Panc1 (cell line): ENCODE data around the gene SHANK2. TPM values are rescaled to one million over a fixed set of nuclear protein-coding genes. Genes with fewer than 3 reads are reported as not detected.

Experiments
- ATAC-seq: fragments of 200-7000 bp; cut with Tn5 transposase; 2 replicates; pipeline ENCODE4 v1.9.1; 2020; ENCODE audit warnings: mild to moderate bottlenecking, moderate library complexity
- BruUV-seq: library from RNA; stranded (reverse); fragments of 400-500 nt; replicated peaks from 2 replicates; lab custom pipeline; 2021; lab: Mats Ljungman, UMichigan
- CTCF ChIA-PET: fragments of 300-600 bp; sonication (Branson Sonifier 250); formaldehyde crosslinking; loops from one replicate; lab custom pipeline; 2022; ENCODE audit warnings: antibody characterized with exemption; lab: Charles Lee
- POLR2A ChIA-PET: fragments of 300-600 bp; sonication (Branson Sonifier 250); formaldehyde crosslinking; loops from one replicate; lab custom pipeline; 2022; ENCODE audit warnings: antibody characterized with exemption; lab: Charles Lee
- DNase-seq: peaks from one replicate; pipeline ENCODE4 v3.0.0-alpha.2; 2010; ENCODE audit warnings: low read depth, low spot score
- H3K27ac ChIP-seq: 2 replicates; pipeline ENCODE4 v1.5.1; 2011; ENCODE audit warnings: mild to moderate bottlenecking, low read length, inconsistent platforms
- H3K27me3 ChIP-seq: fragments of 200-500 bp; sonication (Bioruptor generic); 2 replicates; pipeline ENCODE4 v1.6.0; 2014; ENCODE audit warnings: low read length, inconsistent platforms; ENCODE audit not compliant: control insufficient read depth, insufficient read depth
- H3K36me3 ChIP-seq: fragments of 200-500 bp; sonication (Bioruptor generic); 2 replicates; pipeline ENCODE4 v1.5.1; 2014; ENCODE audit warnings: inconsistent platforms, mild to moderate bottlenecking, low read length, moderate library complexity; ENCODE audit not compliant: control insufficient read depth, insufficient read depth
- H3K4me1 ChIP-seq: 2 replicates; pipeline ENCODE4 v1.5.1; 2011; ENCODE audit warnings: inconsistent platforms, mild to moderate bottlenecking, low read length, moderate library complexity; ENCODE audit not compliant: control insufficient read depth, insufficient read depth
- H3K4me3 ChIP-seq, 2 experiments: 2 replicates each; pipeline ENCODE4 v1.5.1; 2011 to 2012; ENCODE audit warnings: low read depth in 2 of 2, low read length in 2 of 2, mild to moderate bottlenecking in 2 of 2, inconsistent platforms in 1 of 2, moderate library complexity in 1 of 2
- H3K9me3 ChIP-seq: fragments of 200-500 bp; sonication (Bioruptor generic); 2 replicates; pipeline ENCODE4 v1.5.1; 2014; ENCODE audit warnings: low read depth, mild to moderate bottlenecking, inconsistent platforms, low read length, moderate library complexity; ENCODE audit not compliant: control insufficient read depth, insufficient read depth
- CTCF ChIP-seq: fragments of 450-650 bp; IDR thresholded peaks from 2 replicates; pipeline ENCODE4 v1.5.1; 2017; ENCODE audit warnings: mild to moderate bottlenecking
- POLR2AphosphoS5 ChIP-seq: IDR thresholded peaks from 2 replicates; pipeline ENCODE4 v1.6.1; 2012; ENCODE audit warnings: mild to moderate bottlenecking, low read depth, low read length, moderate library complexity
- REST ChIP-seq, 2 experiments: IDR thresholded peaks; 2 replicates each; pipeline ENCODE4 v1.6.1; 2011 to 2012; ENCODE audit warnings: low read depth in 2 of 2, control low read depth in 1 of 2, low read length in 1 of 2, mild to moderate bottlenecking in 1 of 2, moderate library complexity in 1 of 2; ENCODE audit not compliant: insufficient read depth in 1 of 2
- SIN3A ChIP-seq: IDR thresholded peaks from 2 replicates; pipeline ENCODE4 v1.6.1; 2012; ENCODE audit warnings: low read depth, mild to moderate bottlenecking, low read length, moderate library complexity, borderline replicate concordance; ENCODE audit not compliant: insufficient read depth
- TCF7L2 ChIP-seq: IDR thresholded peaks from 2 replicates; pipeline ENCODE4 v1.6.1; 2011; ENCODE audit warnings: mild to moderate bottlenecking, low read depth, low read length, inconsistent platforms
- in situ Hi-C: cut with HindIII; loops from 2 replicates; pipeline ENCODE4 v1.10.0; 2016; ENCODE audit warnings: low sequenced_read_pairs, low pct_unique_long_range_greater_than_20kb
- intact Hi-C: fragments of 100-400 bp; cut with micrococcal nuclease; formaldehyde crosslinking; loops from one replicate; pipeline ENCODE4 v1.10.0; 2022; ENCODE audit not compliant: unreplicated experiment
- total RNA-seq: library from RNA; stranded (reverse); gene quantifications from one replicate; pipeline ENCODE4 v1.2.1, GENCODE V29; 2021; ENCODE audit not compliant: unreplicated experiment

The SHANK2 gene
- total RNA-seq, 1 experiment from 2014 or later = 1.7 TPM

GRCh38 chr11:71249301-71249700, 3.1 kb downstream of the SHANK2 start:
- H3K4me3 ChIP-seq = no peak overlapping the region
- peaks cover 7% of the 10 kb centered on the region for H3K4me1 ChIP-seq
- in situ Hi-C loops = no loop called here
- POLR2A ChIA-PET = no interaction called here
- no peak overlapping the region for H3K27ac ChIP-seq
- H3K36me3 ChIP-seq = no peaks in the 10 kb centered on the region; the same call in 1 of the 2 replicates
- intact Hi-C loops = no loop called here
- H3K27me3 ChIP-seq = peaks cover 12% of the 10 kb centered on the region
- no peak for TF ChIP-seq POLR2AphosphoS5
- TF ChIP-seq REST (IDR thresholded peaks at IDR 0.05; ENCODE audit: insufficient read depth in 1 of 2, low read depth in 2 of 2, low read length in 1 of 2) = no peak
- TF ChIP-seq CTCF = no peak
- no peak for TF ChIP-seq TCF7L2
- TF ChIP-seq SIN3A = no peak
- H3K9me3 ChIP-seq = no peaks in the 10 kb centered on the region
- no TSS peak for BruUV-seq
- DNase-seq (no peak), ATAC-seq (no peak)
- CTCF ChIA-PET = no interaction called here

- CTCF ChIA-PET = no interaction called here
- Histone ChIP-seq H3K36me3 (no peaks in the 10 kb centered on the region; the same call in 1 of the 2 replicates), H3K9me3 (no peaks in the 10 kb centered on the region), H3K27ac (no peak overlapping the region), H3K27me3 (peaks cover 12% of the 10 kb centered on the region), H3K4me3 (no peak overlapping the region), H3K4me1 (peaks cover 7% of the 10 kb centered on the region)
- TF ChIP-seq CTCF (no peak), SIN3A (no peak), TCF7L2 (no peak), REST (IDR thresholded peaks at IDR 0.05; ENCODE audit: insufficient read depth in 1 of 2, low read depth in 2 of 2, low read length in 1 of 2) (no peak), POLR2AphosphoS5 (no peak)
- no peak for ATAC-seq
- POLR2A ChIA-PET = no interaction called here
- DNase-seq = no peak
- in situ Hi-C loops (no loop called here), intact Hi-C loops (no loop called here)
- no TSS peak for BruUV-seq
Measured at GRCh38 chr11:71248656-71249055, 3.7 kb downstream of the SHANK2 start.
